ENCODE data around the gene ARID1B. TPM values are rescaled to one million over a fixed set of nuclear protein-coding genes. Genes with fewer than 3 reads are reported as not detected.
A peak's percentile ranks its signal among the peaks of the same experiment; 100 is the strongest.

The ARID1B gene
- total and polyA plus RNA-seq, 2 of the 13 experiments (the other 11 are each of a cell fraction or from before 2014, with no cell fraction given): 20.1 to 32.6 TPM

- TF ChIP-seq ZNF280B (CRISPR knock-in tag; IDR thresholded peaks at IDR 0.05; ENCODE audit: borderline replicate concordance): no peak
- no peak for TF ChIP-seq RCOR2 (CRISPR knock-in tag; IDR thresholded peaks at IDR 0.05)
- TF ChIP-seq AKAP8 (CRISPR knock-in tag; IDR thresholded peaks at IDR 0.05): no peak
- TF ChIP-seq POLR2AphosphoS2 (IDR thresholded peaks at IDR 0.05; ENCODE audit: low read depth, low read length): no peak
- no peak for TF ChIP-seq NCOR1 (IDR thresholded peaks at IDR 0.05; ENCODE audit: borderline replicate concordance, low read length)
Measured at GRCh38 chr6:157049133-157049532, 272.0 kb downstream of the ARID1B start (continued).

- no peak for ATAC-seq
Measured at GRCh38 chr6:157050537-157051265, 273.5 kb downstream of the ARID1B start.

More at GRCh38 chr6:157050537-157051265, 273.5 kb downstream of the ARID1B start:
- peaks cover 7% of the 10 kb centered on the region; the same call in 1 of the 2 replicates for H3K4me1 ChIP-seq (ENCODE audit: insufficient read depth, low read length)
- no peak overlapping the region for H2AFZ ChIP-seq (ENCODE audit: low read length)
- H3K9me3 ChIP-seq (ENCODE audit: low read length): no peaks in the 10 kb centered on the region
- H3K36me3 ChIP-seq (replicated peaks in 1 of 2; ENCODE audit: control insufficient read depth in 1 of 2, insufficient read depth in 2 of 2, low read length in 2 of 2): peaks cover 0 to 1% of the 10 kb centered on the region in 2 experiments; a peak in 2 of 5 replicates
- in situ Hi-C loops (cut with HindIII; ENCODE audit: extremely low pct_ligation_motif_present, low pct_unique_long_range_greater_than_20kb): no loop called here
- POLR2A ChIA-PET: no interaction called here
- DNase-seq (ENCODE audit: low spot score): no peak
- CTCF ChIA-PET (ENCODE audit: low intra/inter-chr PET ratio, low total read pairs): no interaction called here
- H3K27ac ChIP-seq (ENCODE audit: extremely low read length, insufficient read depth, low read length): no peak overlapping the region
- H4K20me1 ChIP-seq (ENCODE audit: insufficient read depth, low read length): no peaks in the 10 kb centered on the region
- H3K9ac ChIP-seq (ENCODE audit: insufficient read depth, low read depth, low read length): no peak overlapping the region
- peak; percentile 48; the same call in 1 of the 2 replicates for TF ChIP-seq ATF7 (IDR thresholded peaks at IDR 0.05)
- TF ChIP-seq ATF7 (CRISPR knock-in tag; IDR thresholded peaks at IDR 0.05): no peak
- TF ChIP-seq HNRNPUL1 (IDR thresholded peaks at IDR 0.05; ENCODE audit: low read depth, low read length): no peak
- H3K4me2 ChIP-seq (ENCODE audit: low read depth, low read length): no peak overlapping the region
- no peak overlapping the region for H3K4me3 ChIP-seq (replicated peaks in 1 of 3; ENCODE audit: insufficient read depth in 1 of 3, low read depth in 2 of 3, low read length in 3 of 3)
- intact Hi-C loops (cut with micrococcal nuclease; ENCODE audit: unreplicated experiment): no loop called here
- no peak for FAIRE-seq
- no peaks in the 10 kb centered on the region for H3K79me2 ChIP-seq (ENCODE audit: insufficient read depth, low read length)
- H3K27me3 ChIP-seq (ENCODE audit: control insufficient read depth in 1 of 2, insufficient read depth in 2 of 2, low read length in 2 of 2): no peaks in the 10 kb centered on the region
- BruUV-seq (replicated peaks): no TSS peak
- WGBS (ENCODE audit: low lambda C conversion rate): 99% methylated on average over 8 of the region's 8 CpGs
